Caco-2 (cell line): ENCODE results near the gene KRT5. TPM values are rescaled to one million over a fixed set of nuclear protein-coding genes. Genes with fewer than 3 reads are reported as not detected.

Experiments used
- BruUV-seq: library from RNA; stranded (reverse); fragments of 400-500 nt; replicated peaks from 2 replicates; lab custom pipeline; 2021; lab: Mats Ljungman, UMichigan
- CTCF ChIA-PET: fragments of 300-600 bp; sonication (Branson Sonifier 250); formaldehyde crosslinking; loops from one replicate; lab custom pipeline; 2022; ENCODE audit warnings: antibody characterized with exemption; lab: Charles Lee
- POLR2A ChIA-PET: fragments of 300-600 bp; sonication (Branson Sonifier 250); formaldehyde crosslinking; loops from one replicate; lab custom pipeline; 2022; ENCODE audit warnings: antibody characterized with exemption; lab: Charles Lee
- DNase-seq, 2 experiments: peaks; one replicate each; pipeline versions ENCODE4 v3.0.0 to v3.0.0-alpha.2; 2020 to 2022
- H3K27me3 ChIP-seq: replicated peaks from 2 replicates; pipeline ENCODE4 v1.6.0; 2011; ENCODE audit warnings: low read length; ENCODE audit not compliant: control insufficient read depth, insufficient read depth
- H3K36me3 ChIP-seq: 2 replicates; pipeline ENCODE4 v1.5.1; 2011; ENCODE audit warnings: low read length; ENCODE audit not compliant: control insufficient read depth, insufficient read depth
- H3K4me1 ChIP-seq: fragments of 250-450 bp; sonication (Bioruptor Pico); 2 replicates; pipeline ENCODE4 v1.5.1; 2020; ENCODE audit warnings: mild to moderate bottlenecking
- H3K4me3 ChIP-seq: 2 replicates; pipeline ENCODE4 v1.5.1; 2011; ENCODE audit warnings: low read depth, mild to moderate bottlenecking, control low read depth, low read length
- H3K9me3 ChIP-seq: fragments of 250-450 bp; sonication (Bioruptor Pico); 2 replicates; pipeline ENCODE4 v1.5.1; 2020; ENCODE audit warnings: mild to moderate bottlenecking, moderate library complexity
- H3K27ac Mint-ChIP-seq: one replicate; pipeline ENCODE4 v1.8.0; 2022; ENCODE audit warnings: mixed read lengths; ENCODE audit not compliant: unreplicated experiment
- H3K27me3 Mint-ChIP-seq: one replicate; pipeline ENCODE4 v1.8.0; 2022; ENCODE audit warnings: mixed read lengths; ENCODE audit not compliant: insufficient read depth, unreplicated experiment
- H3K36me3 Mint-ChIP-seq: one replicate; pipeline ENCODE4 v1.8.0; 2022; ENCODE audit warnings: mild to moderate bottlenecking, mixed read lengths; ENCODE audit not compliant: insufficient read depth, unreplicated experiment
- H3K4me1 Mint-ChIP-seq: one replicate; pipeline ENCODE4 v1.8.0; 2022; ENCODE audit warnings: low read depth, mixed read lengths; ENCODE audit not compliant: unreplicated experiment
- H3K4me3 Mint-ChIP-seq: one replicate; pipeline ENCODE4 v1.8.0; 2022; ENCODE audit warnings: mild to moderate bottlenecking, moderate library complexity, mixed read lengths; ENCODE audit not compliant: unreplicated experiment
- H3K9me3 Mint-ChIP-seq: one replicate; pipeline ENCODE4 v1.8.0; 2022; ENCODE audit warnings: mixed read lengths; ENCODE audit not compliant: unreplicated experiment
- intact Hi-C: fragments of 100-400 bp; cut with micrococcal nuclease; formaldehyde crosslinking; loops from one replicate; pipeline ENCODE4 v1.10.0; 2022; ENCODE audit not compliant: unreplicated experiment
- total RNA-seq: library from RNA; stranded (reverse); gene quantifications from 2 replicates; pipeline ENCODE4 v1.2.3, GENCODE V29; 2022
- TF ChIP-seq, protein P1 (sequence below), 2 experiments: fragments of 200-600 bp in 1 of 2; IDR thresholded peaks; 1 replicate in 1 of 2; 2 replicates in 1 of 2; pipeline versions ENCODE4 v1.5.1 to v1.8.0; 2011 to 2022; ENCODE audit warnings: antibody characterized with exemption in 1 of 2, control low read depth in 1 of 2, inconsistent platforms in 1 of 2, low read depth in 1 of 2, low read length in 1 of 2, mild to moderate bottlenecking in 1 of 2, moderate library complexity in 1 of 2; ENCODE audit not compliant: insufficient read depth in 1 of 2, severe bottlenecking in 1 of 2, unreplicated experiment in 1 of 2

The KRT5 gene
- total RNA-seq, 1 experiment from 2014 or later = 0.50 TPM

DNA sequence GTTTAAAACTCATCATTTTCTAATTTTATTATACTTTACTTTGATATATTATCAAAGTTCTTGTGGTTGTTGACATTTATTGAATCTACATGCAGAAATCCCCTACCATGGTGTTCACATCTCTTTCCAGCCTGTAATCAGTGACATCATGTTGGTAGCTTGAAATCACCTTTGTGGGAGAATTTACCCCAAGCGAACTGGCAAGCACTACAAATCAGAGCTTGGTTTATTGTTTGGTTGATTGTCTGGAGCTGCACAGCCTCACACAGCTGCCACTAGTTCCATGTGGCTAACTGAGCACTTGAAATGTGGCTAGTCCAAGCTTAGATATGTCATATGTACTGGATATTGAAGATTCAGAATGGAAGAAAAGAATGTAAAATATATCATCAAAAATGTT is 15.4 kb upstream of the KRT5 start:
- Histone ChIP-seq H3K27me3 (no peaks in the 10 kb centered on the region), H3K4me3 (no peak overlapping the region), H3K4me1 (peaks cover 10% of the 10 kb centered on the region), H3K9me3 (no peaks in the 10 kb centered on the region), H3K36me3 (no peaks in the 10 kb centered on the region)
- no peaks in the 10 kb centered on the region for H3K27me3 Mint-ChIP-seq
- ChIA-PET POLR2A (no interaction called here), CTCF (no interaction called here)
- H3K27ac Mint-ChIP-seq = no peak overlapping the region
- intact Hi-C loops = no loop called here
- H3K9me3 Mint-ChIP-seq = no peaks in the 10 kb centered on the region
- no peak for DNase-seq
- no TSS peak for BruUV-seq
- TF ChIP-seq, protein P1, sequence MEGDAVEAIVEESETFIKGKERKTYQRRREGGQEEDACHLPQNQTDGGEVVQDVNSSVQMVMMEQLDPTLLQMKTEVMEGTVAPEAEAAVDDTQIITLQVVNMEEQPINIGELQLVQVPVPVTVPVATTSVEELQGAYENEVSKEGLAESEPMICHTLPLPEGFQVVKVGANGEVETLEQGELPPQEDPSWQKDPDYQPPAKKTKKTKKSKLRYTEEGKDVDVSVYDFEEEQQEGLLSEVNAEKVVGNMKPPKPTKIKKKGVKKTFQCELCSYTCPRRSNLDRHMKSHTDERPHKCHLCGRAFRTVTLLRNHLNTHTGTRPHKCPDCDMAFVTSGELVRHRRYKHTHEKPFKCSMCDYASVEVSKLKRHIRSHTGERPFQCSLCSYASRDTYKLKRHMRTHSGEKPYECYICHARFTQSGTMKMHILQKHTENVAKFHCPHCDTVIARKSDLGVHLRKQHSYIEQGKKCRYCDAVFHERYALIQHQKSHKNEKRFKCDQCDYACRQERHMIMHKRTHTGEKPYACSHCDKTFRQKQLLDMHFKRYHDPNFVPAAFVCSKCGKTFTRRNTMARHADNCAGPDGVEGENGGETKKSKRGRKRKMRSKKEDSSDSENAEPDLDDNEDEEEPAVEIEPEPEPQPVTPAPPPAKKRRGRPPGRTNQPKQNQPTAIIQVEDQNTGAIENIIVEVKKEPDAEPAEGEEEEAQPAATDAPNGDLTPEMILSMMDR (IDR thresholded peaks at IDR 0.05; ENCODE audit: insufficient read depth in 1 of 2, low read depth in 1 of 2, low read length in 1 of 2, severe bottlenecking in 1 of 2, unreplicated experiment in 1 of 2) = no peak
- H3K4me1 Mint-ChIP-seq = peaks cover 7% of the 10 kb centered on the region
- no peaks in the 10 kb centered on the region for H3K36me3 Mint-ChIP-seq
- H3K4me3 Mint-ChIP-seq = no peak overlapping the region

DNA sequence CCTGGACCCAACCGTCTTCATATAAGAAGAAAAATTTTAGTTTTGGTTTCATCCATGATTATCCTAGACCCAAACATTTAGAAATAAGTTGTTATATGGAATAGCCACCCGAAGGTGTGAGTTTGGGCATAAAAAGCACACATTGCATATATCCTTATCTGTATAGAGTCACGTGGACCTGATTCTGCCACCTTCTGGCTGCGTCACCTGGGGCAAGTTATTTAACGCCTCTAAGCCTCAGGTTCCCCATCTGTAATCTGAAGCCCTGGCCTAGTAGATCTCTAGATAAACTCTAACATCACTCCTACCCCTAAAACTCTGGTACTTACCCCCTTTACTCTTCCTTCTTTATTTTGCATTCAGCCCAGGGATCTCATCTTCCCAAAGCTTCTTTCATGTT is 14.3 kb upstream of the KRT5 start:
- intact Hi-C loops = no loop called here
- CTCF ChIA-PET = no interaction called here
- peaks cover 7% of the 10 kb centered on the region for H3K4me1 Mint-ChIP-seq
- H3K36me3 ChIP-seq = no peaks in the 10 kb centered on the region
- POLR2A ChIA-PET = no interaction called here
- H3K9me3 ChIP-seq = no peaks in the 10 kb centered on the region
- H3K4me3 Mint-ChIP-seq = no peak overlapping the region
- no peaks in the 10 kb centered on the region for H3K36me3 Mint-ChIP-seq
- no peak overlapping the region for H3K27ac Mint-ChIP-seq
- no TSS peak for BruUV-seq
- H3K9me3 Mint-ChIP-seq = no peaks in the 10 kb centered on the region
- TF ChIP-seq, protein P1 (IDR thresholded peaks at IDR 0.05; ENCODE audit: insufficient read depth in 1 of 2, low read depth in 1 of 2, low read length in 1 of 2, severe bottlenecking in 1 of 2, unreplicated experiment in 1 of 2) = peak in 1 of 2 experiments; percentile 46
- H3K27me3 ChIP-seq = no peaks in the 10 kb centered on the region
- H3K4me3 ChIP-seq = no peak overlapping the region
- H3K4me1 ChIP-seq = peaks cover 9% of the 10 kb centered on the region
- peak in 1 of 2 experiments; percentile 27 for DNase-seq
- no peaks in the 10 kb centered on the region for H3K27me3 Mint-ChIP-seq

DNA sequence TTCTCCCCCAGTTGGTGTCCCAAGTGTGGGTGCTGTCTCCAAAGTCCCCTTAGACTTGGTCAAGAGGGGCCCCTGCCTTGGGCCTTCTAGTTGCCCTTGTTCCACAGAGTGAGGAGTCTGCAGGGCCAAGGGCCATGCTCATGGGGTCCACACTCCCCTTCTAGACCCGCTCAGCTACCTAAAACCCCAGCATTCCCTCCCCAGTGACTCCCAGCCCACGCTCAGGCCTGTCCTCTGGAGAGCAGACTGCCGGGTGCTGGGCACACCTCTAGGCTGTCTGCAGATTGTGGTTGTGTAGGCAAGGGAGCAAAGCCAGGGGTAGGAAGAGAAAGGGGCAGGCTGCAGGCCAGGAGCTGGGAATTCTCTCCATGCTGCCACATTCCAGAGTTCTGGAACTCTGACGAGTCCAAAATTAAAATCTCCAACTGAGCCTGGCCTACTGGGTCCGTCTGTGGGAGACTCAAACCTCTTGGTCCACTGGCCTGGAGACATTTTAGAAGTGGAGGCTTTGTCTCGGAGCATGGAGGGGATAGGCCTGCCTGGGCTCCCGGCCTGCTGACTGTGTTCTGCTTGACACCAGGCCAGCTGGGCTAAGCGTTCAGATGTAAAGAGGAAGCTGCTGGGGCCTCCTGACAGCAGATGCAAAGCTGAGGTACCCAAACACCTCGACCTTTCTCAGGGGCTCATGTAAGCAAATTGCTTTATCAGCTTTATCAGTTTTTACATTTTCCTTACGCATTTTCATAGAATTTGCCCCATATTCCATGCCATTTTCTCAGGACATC is 13.7 kb upstream of the KRT5 start:
- H3K4me3 Mint-ChIP-seq = no peak overlapping the region
- intact Hi-C loops = no loop called here

More for the DNA sequence above, 13.7 kb upstream of the KRT5 start:
- TF ChIP-seq, protein P1 (IDR thresholded peaks at IDR 0.05; ENCODE audit: insufficient read depth in 1 of 2, low read depth in 1 of 2, low read length in 1 of 2, severe bottlenecking in 1 of 2, unreplicated experiment in 1 of 2) = no peak
- no peaks in the 10 kb centered on the region for H3K36me3 Mint-ChIP-seq
- H3K36me3 ChIP-seq = no peaks in the 10 kb centered on the region
- H3K27ac Mint-ChIP-seq = no peak overlapping the region
- DNase-seq = no peak
- H3K4me1 ChIP-seq = peaks cover 3% of the 10 kb centered on the region
- H3K9me3 Mint-ChIP-seq = no peaks in the 10 kb centered on the region
- H3K9me3 ChIP-seq = no peaks in the 10 kb centered on the region
- peaks cover 3% of the 10 kb centered on the region for H3K4me1 Mint-ChIP-seq
- H3K4me3 ChIP-seq = no peak overlapping the region
- POLR2A ChIA-PET = no interaction called here
- no TSS peak for BruUV-seq
- CTCF ChIA-PET = no interaction called here
- H3K27me3 ChIP-seq = no peaks in the 10 kb centered on the region
- H3K27me3 Mint-ChIP-seq = no peaks in the 10 kb centered on the region
